Mucosa of descending colon (tissue), 3 donors: ENCODE results near the gene SLIT3. TPM values are rescaled to one million over a fixed set of nuclear protein-coding genes. Genes with fewer than 3 reads are reported as not detected.

Source experiments
- ATAC-seq: fragments of 200-7000 bp; cut with Tn5 transposase; one replicate; pipeline ENCODE4 v1.9.1; 2020; ENCODE audit warnings: mild to moderate bottlenecking, moderate library complexity
- DNase-seq, 3 donors: peaks; one replicate each; pipeline ENCODE4 v3.0.0-alpha.2; 2020
- H3K36me3 ChIP-seq: fragments of 200-600 bp; one replicate; pipeline ENCODE4 v1.8.0; 2021; ENCODE audit warnings: low read depth, mild to moderate bottlenecking
- H3K4me1 ChIP-seq: fragments of 200-600 bp; one replicate; pipeline ENCODE4 v1.8.0; 2021; ENCODE audit warnings: low read depth, mild to moderate bottlenecking
- H3K4me3 ChIP-seq: fragments of 200-600 bp; one replicate; pipeline ENCODE4 v1.8.0; 2021; ENCODE audit warnings: mild to moderate bottlenecking
- H3K9me3 ChIP-seq: fragments of 200-600 bp; one replicate; pipeline ENCODE4 v1.8.0; 2021; ENCODE audit warnings: mild to moderate bottlenecking
- intact Hi-C, 2 donors: fragments of 100-400 bp; cut with DNase I in 1 of 2; cut with micrococcal nuclease in 1 of 2; formaldehyde crosslinking; loops; one replicate each; pipeline versions ENCODE4 v1.11.0 to v1.11.1; 2022; cut with DNase I, micrococcal nuclease
- total RNA-seq, 3 donors: library from RNA; stranded (reverse); fragmentation: NEBNext Ultra II Directional in 2 of 3; extraction: Animal tissue kit (Norgen Biotek cat#: 25700) in 2 of 3; gene quantifications; one replicate each; pipeline versions ENCODE4 v1.2.1 to v1.2.4, GENCODE V29; 2021 to 2023
- TF ChIP-seq, protein P1 (sequence below): fragments of 200-600 bp; IDR thresholded peaks from one replicate; pipeline ENCODE4 v1.8.0; 2022; ENCODE audit warnings: antibody characterized with exemption, mild to moderate bottlenecking
- donor health status: DM: no; HTN: no; CAD: no; lungs with moderate emphysema.
- donor health status: DM: no; HTN: no; CAD: no.
- donor health status: DM: no; HTN: yes; CAD: no.

The SLIT3 gene
- total RNA-seq, 3 donors from 2014 or later: 4.2 to 25.5 (median 16.1) TPM

DNA sequence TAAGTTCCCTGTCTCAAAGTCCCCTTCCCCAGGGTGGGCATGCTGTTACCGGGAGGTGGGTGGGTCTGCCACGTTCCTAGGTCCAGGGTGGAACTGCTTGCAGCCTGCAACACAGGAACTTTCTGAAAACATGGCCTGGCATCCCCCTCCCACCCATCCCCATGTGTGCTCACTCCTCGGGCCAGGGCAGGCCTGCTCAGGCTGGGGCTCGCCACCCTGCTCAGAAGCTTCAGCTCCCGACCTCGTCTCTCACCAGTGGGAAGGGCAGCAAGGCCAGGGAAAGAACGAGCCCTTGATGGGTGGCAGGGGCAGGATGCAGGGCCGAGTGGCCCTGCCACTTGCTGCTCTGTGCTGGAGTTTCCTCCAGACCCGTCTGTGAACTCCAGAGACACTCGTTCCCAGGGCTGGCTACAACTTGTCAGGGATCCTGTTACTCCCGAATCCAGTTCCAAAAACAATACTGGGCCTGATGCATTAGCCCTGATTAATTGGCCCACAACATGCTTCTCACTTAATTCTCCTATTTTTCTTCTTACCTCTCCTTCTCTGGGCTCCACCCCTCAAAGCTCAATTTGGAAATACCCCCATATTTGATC lies 197.3 kb downstream of the SLIT3 start:
- no peak overlapping the region for H3K4me3 ChIP-seq
- ATAC-seq: no peak
- no peaks in the 10 kb centered on the region for H3K36me3 ChIP-seq
- intact Hi-C loops: no loop called here
- TF ChIP-seq, protein P1, sequence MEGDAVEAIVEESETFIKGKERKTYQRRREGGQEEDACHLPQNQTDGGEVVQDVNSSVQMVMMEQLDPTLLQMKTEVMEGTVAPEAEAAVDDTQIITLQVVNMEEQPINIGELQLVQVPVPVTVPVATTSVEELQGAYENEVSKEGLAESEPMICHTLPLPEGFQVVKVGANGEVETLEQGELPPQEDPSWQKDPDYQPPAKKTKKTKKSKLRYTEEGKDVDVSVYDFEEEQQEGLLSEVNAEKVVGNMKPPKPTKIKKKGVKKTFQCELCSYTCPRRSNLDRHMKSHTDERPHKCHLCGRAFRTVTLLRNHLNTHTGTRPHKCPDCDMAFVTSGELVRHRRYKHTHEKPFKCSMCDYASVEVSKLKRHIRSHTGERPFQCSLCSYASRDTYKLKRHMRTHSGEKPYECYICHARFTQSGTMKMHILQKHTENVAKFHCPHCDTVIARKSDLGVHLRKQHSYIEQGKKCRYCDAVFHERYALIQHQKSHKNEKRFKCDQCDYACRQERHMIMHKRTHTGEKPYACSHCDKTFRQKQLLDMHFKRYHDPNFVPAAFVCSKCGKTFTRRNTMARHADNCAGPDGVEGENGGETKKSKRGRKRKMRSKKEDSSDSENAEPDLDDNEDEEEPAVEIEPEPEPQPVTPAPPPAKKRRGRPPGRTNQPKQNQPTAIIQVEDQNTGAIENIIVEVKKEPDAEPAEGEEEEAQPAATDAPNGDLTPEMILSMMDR: no peak
- DNase-seq: no peak
- no peaks in the 10 kb centered on the region for H3K4me1 ChIP-seq
- no peaks in the 10 kb centered on the region for H3K9me3 ChIP-seq

DNA sequence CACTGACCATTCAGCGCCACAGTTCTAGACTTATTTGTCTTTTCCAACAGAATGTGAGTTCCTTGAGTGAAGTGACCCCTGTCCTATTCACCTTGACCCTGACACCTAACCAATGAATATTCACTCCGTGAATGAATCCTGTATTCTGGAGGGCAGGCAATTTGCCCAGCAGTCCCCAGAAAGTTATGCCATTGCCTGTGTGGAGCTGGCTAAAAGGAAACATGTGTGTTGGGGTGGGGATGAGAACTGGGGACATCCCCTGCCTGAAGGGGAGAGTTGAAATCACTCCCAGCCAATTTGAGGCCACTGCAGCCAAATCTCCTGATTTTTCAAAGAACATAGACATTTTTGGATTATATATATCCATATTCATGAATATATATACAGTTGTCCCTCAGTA lies 199.0 kb downstream of the SLIT3 start:
- Histone ChIP-seq H3K9me3 (no peaks in the 10 kb centered on the region), H3K4me1 (peaks cover 2% of the 10 kb centered on the region), H3K4me3 (no peak overlapping the region), H3K36me3 (no peaks in the 10 kb centered on the region)
- intact Hi-C loops: no loop called here
- ATAC-seq: no peak
- TF ChIP-seq, protein P1: no peak
- no peak for DNase-seq

DNA sequence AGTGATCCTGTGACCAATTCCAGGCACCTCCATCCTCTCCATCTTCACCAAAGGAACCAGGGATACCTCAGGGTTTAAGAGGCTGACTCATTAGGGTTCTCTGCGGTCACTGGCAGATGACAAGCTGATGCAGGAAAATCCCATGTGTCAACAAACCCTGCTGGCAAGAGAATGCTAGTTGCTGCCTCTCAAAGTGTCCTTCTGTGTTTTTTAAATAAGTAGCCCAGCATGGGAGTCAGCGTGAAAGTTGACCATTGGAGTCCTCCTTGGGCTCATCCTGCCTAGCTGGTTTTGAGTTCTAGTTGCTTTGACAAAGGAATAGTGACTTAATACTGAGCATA lies 200.2 kb downstream of the SLIT3 start:
- TF ChIP-seq, protein P1: no peak
- DNase-seq: no peak

DNA sequence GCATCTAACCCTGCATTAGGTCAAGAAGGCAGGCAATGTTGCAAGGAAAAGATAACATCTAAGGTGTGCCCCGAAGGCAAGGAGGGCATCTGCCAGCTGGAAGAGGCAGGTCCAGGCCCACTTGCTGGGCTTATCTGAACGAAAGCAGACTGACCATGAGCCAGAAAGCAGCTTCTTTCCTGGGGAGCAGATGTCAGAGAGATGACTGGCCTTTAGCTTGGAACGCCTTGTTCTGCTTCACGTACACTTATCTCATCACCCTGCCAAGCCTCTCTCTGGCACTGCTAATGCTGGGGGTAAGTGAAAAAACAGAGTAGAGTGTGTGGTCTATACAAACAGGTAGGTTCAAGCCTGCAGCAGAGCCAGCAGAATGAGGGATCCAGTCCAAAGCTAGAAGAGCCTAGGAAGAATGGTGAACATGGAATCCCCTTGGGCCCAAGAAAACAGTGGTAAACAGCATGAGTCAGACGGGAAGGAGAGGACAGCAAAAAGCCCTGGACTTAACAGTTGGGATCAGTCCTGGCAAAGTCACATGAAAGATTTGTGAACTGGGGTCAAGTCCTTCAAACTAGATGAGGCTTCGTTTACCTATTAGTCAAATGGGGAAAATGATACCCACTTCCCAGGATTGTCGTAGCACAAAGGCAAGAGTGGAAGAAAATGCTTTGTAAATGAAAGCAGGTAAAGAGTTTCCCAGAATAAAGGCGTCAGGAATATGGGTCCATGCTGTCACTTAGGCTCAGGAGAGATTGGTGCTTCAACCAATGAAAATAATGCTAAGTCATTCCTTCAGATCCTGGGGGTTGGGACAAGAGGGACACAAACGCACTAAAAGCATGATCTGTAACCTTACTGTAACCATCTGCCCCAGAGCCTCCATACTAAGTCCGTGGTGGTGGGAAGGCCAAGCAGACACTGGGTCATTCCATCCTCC lies 200.9 kb downstream of the SLIT3 start:
- Histone ChIP-seq H3K9me3 (no peaks in the 10 kb centered on the region), H3K4me1 (peaks cover 2% of the 10 kb centered on the region), H3K36me3 (no peaks in the 10 kb centered on the region), H3K4me3 (no peak overlapping the region)
- intact Hi-C loops: no loop called here
- ATAC-seq: no peak
- DNase-seq: no peak
- TF ChIP-seq, protein P1: no peak

More for the DNA sequence above, 200.2 kb downstream of the SLIT3 start:
- Histone ChIP-seq H3K36me3 (no peaks in the 10 kb centered on the region), H3K9me3 (no peaks in the 10 kb centered on the region), H3K4me3 (no peak overlapping the region), H3K4me1 (peaks cover 2% of the 10 kb centered on the region)
- intact Hi-C loops: no loop called here
- ATAC-seq: peak; percentile 19

DNA sequence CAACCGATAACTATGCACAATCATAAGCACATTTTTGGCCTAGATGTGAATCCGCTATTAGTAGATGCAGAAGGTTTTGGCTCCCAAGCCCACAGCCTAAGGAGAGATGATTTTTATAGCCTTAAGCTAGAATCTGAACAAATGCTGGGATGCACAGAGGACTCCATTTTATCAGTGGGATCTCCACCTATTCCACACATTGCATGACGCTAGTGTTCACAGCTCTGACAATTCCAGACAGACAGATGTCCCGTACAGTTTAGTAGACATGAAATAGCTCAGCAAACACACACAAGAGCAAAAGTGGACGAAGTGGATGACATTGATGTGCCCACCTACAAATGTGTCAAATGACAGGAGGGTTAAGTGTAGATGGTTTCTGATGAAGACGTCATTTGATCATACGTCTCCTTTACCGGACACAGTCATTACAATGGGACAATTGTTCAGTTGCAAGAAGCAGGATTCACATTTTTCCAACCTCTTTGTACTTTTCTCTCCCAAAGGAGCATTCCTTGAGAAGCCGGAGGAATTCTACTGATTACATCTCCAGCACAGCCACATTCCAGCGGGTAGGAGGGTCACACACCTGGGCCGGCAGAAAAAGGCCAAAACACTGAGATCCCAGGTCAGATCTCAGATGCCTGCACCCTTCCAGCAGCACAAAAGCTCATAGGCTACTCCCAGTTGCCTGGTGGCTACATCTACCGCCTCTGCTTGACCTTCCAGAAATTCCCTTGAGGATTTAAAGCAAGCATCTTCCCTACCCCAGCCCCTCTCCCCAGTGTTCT lies 202.4 kb downstream of the SLIT3 start:
- intact Hi-C loops: no loop called here
- no peak overlapping the region for H3K4me3 ChIP-seq
- H3K4me1 ChIP-seq: peaks cover 2% of the 10 kb centered on the region
- DNase-seq: no peak
- no peaks in the 10 kb centered on the region for H3K36me3 ChIP-seq
- ATAC-seq: no peak
- TF ChIP-seq, protein P1: no peak
- no peaks in the 10 kb centered on the region for H3K9me3 ChIP-seq
